Stimulated activated CD4-positive, alpha-beta T cell treated with anti-CD3 and anti-CD28 coated beads, Interleukin-4, amount 100 ng/mL, for 24 hours (primary cell): Measurements from ENCODE around the gene MINDY3.
"Not testable (repeated sequence)": the region's sequence is repeated elsewhere in the genome, so short reads cannot be mapped to it uniquely, and the experiment has no call there.

Experiments
- DNase-seq: peaks from one replicate; pipeline ENCODE4 v3.0.0-alpha.2; 2020

The MINDY3 gene

DNA sequence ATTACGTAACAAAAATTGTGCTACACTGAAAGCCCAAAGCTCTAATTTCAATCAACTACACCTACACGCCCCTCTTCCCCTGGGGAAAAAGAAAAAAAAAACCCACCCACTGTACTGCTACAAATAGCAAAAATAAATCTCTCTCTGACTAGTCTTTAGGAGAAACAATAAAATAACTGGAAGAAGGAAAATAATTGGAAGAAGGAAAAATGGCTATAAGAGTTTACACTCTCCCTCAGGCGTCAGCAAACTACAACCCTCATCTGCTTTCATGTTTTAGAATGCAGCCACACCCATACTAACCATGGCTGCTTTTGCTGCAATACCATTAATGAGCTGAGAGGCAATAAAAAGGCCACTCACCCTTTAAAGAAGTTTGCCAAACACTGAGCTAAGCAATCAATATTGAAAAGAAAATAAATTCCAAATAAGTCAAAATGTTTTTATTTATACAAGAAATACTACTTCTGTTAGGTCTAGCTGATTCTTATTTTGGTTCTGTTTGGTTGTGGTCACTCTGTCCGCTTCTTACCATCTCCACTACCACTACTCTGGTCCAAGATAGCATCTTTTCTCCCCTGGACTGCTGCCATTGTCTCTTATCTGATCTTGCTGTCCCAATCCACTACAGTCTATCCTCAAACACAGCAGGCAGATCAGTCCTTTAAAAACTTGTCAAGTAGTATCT is 3.8 kb downstream of the MINDY3 start:
- DNase-seq: no peak

DNA sequence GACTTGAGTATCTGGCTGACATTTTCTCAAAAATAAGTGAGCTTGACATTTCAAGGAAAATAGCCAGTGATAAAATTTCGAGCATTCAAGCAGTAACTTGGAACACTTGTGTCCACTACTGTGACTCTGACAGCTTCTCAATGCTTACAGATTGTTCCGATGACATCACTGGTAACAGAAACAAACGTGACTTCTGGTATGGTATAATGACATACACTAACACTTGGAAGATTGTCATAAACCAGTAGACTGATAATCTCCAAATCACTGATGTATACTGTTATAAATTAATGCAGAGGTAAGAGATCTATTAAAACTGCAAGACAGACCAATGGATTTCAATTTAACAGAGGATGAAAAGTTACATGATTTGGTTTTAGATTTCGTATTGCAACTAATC is 6.5 kb downstream of the MINDY3 start:
- no peak for DNase-seq

DNA sequence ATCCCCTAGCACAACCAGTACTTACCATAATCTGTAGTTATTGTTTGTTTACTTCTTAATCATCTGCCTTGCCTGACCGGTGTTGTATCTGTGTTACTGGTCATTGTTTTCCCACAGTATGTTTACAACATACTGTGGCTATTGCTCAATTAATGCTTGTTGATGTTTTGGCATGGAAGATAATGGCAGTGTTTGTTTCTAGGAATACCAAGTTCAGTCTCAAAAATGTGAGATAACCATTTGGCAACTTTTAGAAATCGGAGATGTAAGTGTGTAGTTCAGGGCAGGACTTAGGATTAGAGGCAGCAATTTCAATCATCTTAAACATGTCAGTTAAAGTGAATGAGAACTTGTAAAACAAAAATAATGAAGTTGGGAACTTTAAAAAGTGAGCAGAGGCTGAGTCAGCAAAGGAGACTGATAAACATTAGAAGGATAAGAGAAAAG is 8.2 kb downstream of the MINDY3 start:
- no peak for DNase-seq

DNA sequence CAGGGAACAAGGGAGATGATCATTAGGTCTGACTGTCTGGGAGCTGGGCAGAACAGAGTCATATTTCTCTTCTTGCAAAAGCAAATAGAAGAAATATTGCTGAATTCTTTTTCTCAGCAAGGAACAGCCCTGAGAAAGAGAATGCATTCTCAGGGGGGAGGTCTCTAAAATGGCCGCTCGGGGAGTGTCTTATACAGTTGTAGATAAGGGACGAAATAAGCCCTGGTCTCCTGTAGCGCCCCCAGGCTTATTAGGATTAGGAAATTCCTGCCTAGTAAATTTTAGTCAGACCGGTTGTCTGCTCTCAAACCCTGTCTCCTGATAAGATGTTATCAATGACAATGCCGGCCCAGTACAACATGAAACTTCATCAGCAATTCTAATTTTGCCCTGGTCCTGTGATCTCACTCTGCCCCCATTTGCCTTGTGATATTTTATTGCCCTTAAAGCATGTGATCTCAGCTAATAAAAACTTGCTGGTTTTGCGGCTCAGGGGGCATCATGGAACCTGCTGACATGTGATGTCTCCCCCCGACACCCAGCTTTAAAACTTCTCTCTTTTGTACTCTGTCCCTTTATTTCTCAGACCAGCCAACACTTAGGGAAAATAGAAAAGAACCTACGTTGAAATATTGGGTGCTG is 9.8 kb downstream of the MINDY3 start:
- DNase-seq: not testable (repeated sequence)

DNA sequence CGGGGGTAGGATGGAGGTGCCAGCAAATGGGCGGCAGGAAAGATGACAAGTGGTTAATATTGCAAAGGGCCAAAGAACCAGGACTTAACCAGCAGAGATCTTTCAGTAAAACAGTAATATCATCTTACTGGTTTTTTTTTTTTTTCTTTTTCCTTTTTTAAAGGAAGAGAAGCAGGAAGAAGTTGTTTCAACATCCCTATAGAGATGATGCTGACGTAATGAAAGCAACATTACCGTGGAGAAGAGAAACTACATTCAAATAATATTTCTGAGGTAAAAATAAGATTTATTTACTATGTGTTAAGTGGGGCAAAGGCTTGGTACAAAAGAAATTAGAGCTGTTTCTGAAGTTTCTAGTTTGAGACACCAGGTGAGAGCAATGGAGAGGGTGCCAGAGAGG is 11.0 kb downstream of the MINDY3 start:
- no peak for DNase-seq

DNA sequence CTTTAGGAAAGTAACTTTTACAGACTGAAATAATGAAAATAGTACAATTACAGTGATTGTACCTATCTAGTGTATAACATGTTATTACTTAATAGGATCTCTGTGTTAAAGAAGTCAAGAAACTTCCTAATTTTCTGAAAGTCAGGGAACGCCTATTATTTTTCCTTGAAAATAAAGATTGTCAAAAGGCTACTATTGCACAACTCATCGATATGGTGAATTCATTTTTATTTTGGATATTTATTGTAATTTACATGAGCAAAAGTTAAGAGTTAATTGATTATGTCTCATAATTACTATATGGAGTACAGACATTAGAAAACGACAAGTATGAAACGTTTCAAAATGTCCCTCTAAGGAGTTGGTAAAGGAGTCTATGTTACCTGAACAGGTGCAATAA is 12.8 kb downstream of the MINDY3 start:
- DNase-seq: no peak

DNA sequence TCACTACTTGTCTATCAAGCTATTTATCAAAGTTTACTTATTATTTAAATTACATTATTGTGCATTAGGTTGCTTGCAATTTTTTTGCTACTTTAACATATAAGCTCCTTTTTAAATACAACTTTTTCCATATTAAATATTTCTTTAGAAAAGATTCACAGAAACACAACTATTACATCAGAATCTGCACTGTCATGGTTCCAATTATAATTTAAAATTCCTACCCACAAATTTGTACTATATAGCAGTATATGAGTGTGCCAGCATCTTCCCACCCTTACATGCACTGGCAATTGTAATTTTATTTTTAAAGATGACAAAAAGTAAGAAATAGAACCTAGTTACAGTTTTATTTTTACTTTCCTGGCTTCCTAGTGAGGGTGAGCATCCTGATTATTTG is 15.8 kb downstream of the MINDY3 start:
- DNase-seq: no peak

DNA sequence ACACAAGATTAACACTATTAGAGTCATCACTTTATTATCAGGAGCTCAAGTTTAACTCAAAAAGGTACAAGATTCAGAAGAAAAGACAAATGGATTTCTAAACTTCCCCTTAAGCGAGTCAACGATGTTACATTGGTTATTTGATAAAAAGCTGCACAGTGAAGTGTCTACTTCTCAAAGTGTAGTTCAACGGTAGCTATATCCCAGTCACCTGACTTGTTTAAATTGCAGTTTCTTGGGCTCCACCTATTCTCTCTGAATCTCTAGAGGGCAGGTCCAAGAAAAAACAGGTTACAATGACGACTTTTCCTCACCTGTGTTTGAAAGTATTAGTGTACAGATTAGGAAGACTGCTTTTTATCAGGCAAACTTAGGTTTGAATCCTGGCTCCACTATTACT is 16.6 kb downstream of the MINDY3 start:
- DNase-seq: no peak

DNA sequence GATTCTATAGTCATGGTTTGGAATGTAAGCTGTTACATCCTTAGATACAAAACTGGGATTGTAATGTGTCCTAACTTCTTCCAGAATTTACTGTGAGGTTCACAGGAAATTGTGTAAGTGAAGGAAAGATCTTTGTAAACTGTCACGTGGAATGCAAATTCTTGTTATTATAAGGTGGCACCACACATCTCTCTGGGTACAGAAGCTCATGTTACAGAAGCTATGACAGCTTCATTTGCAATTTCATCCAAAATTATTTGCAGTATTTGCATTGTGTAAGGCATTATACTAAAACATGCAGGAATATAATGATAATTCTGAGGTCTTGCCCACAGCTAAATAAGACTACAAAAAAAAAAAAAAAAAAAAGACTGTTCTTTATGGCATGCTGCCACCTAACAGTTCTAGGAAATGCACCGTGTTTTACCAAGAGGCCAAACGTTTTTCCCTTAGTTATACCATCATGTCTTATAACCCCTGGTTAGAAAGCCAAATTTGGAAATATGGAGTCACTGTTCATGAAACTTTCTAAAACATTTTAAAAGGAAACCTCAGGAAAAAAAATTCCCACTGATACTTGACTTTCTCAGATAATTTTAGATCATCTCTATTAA is 17.6 kb downstream of the MINDY3 start:
- DNase-seq: no peak

DNA sequence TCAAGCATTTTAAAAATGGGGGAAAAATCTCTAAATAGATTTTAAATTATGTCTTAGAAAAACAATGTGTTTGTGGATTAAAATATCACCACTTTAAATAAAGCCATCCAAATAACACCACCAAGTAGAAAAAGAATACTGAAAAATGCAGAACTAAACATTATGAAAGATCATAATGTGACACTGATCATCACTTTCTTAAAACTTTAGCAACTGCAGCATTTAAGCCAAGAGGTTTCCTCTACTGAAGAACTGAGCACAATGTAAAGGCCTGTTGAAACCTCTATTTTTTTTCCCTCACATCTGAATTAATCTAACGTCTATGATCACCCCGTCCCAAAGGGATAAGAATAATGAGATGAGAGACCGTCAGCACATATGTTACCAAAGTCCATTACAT is 18.6 kb downstream of the MINDY3 start:
- no peak for DNase-seq

DNA sequence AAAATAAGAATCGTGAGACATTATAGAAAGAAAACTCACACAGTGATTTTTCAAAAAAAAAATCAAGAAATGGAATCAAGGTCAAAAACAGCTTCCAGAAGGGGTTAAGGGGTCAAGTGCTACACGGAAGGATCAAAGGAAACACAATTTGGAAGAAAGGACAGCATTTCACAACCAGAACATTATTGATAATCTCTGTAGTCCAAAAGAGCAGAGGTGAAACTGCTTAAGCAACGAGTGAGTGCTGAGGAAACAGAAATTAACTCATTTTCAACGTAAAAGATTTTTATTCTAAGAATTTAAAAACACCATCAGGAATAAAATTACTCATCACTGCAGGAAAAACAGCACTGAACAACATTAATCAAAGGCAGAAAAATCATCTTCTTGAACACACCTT is 23.5 kb downstream of the MINDY3 start:
- no peak for DNase-seq

DNA sequence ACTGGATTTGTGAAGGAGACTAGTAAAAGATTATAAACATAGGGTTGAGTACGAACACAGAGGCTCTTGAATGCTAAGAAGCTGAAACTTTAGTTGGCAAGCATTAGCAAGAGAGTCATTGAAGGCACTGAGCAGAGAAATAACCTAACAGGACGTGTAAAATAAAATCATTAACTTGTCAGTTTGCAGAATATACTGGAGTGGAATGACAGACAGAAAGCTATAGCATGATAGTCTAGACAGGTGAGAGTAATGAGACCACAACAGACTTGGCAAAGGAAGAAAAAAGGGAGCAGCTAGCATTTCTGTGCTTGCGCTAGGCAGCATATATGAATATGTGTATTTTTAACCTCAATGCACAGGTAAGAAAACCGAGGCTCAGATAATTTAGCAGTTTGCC is 30.8 kb downstream of the MINDY3 start:
- no peak for DNase-seq

DNA sequence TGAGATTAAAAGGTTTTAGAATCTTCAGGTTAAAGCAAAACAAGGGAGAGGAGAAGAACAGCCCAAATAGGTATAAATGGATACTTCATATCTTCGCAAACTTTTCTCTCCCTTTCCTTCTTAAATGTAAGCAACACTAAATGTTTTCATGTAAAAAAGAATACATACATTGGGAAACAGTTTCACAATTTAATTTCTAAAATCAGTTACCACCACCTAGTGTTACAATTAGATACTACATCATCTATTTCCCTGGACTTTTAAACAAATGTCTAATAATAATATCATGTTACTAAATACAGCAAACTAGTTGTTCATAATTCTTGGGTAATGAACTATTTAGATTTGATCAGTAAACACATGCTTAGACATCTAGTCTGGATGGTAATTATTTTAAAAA is 35.8 kb downstream of the MINDY3 start:
- DNase-seq: no peak

DNA sequence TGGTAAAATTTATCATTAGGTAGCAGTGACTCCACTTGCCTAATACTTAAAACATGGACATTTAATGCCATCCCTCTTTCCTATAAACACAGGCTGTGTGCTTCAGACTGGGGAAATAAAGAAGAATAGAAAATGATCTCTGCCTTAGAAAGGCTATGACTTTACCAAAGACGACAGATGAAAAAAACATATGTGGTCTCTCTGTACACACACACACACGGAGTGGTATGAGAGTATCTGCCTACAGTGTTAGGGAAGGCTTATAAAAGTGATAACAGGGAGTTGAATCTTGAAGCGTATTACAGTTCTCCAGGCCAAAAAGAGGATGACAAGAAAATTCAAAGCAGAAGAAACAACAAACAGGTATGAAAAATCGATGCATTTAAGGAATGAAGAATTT is 38.2 kb downstream of the MINDY3 start:
- no peak for DNase-seq

DNA sequence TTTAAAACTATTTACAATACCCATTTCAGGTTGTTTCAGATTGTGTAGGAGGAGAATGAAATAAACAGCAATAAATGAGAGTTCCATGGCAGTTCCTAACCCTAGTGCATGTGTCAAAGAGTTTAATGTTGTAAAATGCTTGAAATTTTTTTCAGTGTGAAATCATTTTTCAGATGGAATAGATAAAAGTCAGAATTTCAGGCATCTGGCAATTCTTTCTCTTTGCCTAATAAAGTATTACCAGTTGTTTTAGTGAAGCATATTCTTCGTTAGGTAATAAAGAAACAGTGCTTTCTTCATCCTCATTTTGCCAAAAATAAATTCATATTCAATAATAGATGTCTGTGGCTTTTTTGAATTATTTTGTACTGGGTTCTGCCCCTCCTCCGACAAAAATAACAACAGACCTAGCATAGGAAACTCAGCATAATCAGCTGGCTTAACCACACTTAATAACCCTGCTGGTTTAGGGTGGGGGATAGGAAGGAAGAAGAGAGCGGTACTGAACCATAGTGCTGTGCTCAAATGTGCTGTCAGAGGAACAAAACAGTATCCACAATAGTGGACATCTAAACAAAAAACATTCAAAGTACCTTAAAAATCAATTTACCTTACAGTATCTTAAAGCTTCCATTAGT is 39.1 kb downstream of the MINDY3 start:
- DNase-seq: no peak

DNA sequence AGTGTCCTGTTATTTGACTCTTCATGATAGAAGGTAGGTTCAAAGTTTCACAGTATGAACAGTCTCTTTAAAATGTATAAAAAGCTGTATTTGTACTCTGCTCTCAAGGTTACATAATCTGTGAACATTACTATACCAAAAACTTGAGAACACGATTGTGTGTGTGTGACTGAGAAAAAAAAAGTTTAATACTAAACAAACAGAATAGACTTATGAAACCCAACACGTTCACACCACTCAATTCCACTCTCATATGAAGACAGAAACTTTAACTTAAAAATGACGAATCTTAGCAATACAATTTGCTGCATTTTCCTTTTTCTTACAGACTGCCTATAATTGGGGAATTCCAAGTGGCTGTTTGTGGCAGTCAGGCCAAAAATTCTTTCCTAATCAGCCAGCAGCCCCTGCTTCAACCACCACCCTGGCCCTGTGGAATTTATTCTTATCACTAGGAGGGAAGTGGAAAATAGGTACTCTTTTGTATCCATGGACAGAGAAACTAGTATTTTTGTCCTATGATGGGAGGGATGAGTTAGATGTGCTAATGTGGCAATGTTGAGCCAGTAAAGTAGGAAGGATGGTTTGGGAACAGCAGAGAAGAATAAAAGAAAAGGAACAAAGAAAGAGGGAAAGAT is 42.8 kb downstream of the MINDY3 start:
- no peak for DNase-seq

DNA sequence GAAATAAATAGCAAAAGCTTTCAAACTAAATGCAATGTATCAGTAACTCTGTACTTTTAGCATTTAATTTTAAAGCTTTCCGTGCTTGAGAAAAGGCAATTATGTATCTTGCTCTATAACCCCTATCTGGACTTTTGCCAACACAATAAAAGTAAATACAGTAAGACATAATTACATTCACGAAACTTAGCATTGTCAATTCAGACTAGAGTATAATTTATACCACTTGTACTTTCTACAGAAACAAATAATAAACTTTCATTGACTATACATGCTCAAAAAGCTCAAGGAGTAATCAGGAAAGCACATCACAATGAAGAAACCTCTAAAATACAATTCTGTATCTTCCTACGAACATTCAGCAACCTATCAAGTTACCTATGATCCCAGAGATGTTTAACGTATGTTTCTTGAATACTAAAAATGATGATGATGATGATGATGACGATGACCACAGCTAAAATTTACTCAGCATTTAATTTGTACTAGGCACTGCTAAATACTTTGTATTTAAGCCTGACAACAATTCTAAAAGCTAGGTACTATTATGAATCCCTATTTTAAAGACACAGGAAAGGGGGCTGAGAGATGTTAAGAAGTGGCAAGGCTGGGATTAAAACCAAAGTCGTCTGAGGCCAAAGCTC is 44.9 kb downstream of the MINDY3 start:
- DNase-seq: no peak

DNA sequence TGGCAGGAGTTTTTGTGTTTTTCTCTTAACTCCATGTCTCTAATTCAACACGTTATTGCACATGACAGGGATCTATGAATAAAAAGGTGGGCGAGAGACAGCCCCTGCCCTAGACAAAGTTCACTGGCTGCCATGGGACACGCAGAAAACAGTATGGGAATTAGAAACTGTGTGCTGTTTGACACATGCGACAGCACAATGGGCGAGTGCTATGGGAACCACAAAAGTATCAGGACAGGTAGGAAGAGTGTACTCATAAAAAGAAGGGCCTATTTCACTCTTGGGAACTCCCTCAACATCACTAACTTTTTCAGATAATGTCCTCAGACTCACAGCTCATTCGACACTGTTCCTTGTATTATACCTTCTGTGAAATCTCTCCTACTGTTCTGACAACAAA is 45.7 kb downstream of the MINDY3 start:
- no peak for DNase-seq

DNA sequence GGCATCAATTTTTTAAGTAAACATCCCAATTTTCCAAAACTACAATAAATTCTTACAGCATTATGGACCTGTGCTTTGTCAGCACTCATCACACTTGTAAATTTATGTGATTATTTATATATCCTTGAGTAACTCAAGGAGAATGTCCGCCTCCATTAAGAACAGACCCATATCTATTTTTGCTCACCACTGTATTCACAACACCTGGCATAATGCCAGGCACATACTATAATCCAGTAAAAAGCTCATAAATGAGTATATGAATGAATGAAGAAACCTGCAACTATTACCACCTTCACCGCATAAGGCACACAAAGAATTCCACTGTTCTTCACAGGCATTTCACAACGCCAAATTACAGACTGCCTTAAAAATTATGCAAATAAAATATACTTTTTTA is 46.9 kb downstream of the MINDY3 start:
- no peak for DNase-seq

DNA sequence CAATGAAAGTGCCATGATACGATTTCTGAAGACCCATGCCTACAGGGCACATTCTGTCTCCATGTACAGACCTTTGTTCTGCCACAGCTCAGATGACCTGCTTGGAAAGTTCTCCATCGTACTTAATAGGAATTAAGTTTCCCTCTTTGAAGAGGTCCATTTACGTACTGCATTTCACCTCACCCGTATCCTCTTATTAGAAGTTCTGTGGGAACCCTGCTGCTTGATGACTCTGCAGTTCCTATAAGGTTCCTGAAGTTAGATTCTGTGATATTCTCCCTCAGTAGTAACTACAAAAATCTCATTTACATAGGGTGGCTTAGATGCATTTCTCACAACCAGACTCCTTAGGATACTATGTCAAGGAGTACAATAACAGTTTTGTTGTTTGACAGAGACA is 50.9 kb downstream of the MINDY3 start:
- DNase-seq: no peak

DNA sequence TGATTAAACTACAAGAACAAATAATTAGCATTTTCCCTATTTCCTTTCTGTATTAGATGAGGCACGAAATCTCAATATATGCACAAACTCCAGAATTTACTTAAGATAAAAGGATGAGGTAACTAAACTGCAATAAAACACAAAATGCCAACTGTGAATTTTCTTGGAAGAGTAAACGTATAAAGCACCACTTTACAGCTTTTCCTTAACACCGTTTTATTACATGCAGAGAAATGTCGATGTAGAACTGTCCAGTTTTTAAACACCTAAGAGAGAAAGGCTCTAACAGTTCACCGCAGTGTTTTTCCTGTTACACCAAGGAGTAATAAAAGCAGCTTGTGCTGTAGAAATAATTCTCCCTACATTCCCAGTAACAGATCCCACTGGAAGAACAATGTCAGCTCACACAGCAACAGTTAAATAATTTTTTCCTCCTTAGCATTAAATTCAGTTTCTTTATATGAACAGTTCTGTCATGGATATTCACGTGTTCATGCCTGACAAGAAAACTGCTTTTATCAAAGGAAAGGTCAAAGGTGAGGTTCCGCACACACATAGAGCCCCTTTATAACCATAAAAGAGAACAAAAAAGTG is 52.0 kb downstream of the MINDY3 start:
- DNase-seq: no peak

DNA sequence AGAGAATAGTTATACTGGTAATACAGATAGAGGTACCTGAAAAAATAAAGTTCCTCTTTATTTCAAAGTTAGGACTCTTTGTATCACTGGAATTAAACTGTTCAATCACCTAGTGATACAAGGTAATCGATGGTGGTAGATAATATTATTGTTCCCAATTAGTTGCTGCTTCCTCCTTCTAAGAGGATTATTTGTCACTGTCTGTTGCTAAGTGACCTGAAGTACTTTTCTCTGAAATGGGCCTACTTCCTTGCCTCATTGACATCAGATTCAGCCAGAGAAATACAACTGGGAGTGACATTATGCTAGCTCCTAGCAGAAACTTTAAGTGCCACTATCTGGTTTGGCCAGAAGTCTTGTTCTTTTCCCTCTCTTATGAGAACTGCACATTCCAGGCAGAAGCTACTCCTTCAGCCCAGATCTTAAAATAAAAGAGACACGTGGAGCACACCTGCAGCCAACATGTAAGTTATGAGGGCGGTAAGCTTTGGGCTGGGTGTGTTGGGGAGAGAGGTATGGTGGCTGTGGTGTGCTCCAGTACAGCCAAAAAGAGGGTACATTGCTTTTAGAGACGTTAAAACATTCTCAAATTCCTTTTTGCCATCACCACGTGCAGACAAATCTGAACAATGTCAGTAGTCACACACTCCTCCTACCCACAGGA is 54.8 kb downstream of the MINDY3 start:
- DNase-seq: no peak
